Heart right ventricle (tissue), 16 donors: ENCODE results near the gene IFI27. TPM values are rescaled to one million over a fixed set of nuclear protein-coding genes. Genes with fewer than 3 reads are reported as not detected.

Source experiments
- ATAC-seq, 8 donors: fragments of 200-7000 bp; cut with Tn5 transposase; one replicate each; pipeline ENCODE4 v1.9.1; 2020; ENCODE audit warnings: mild to moderate bottlenecking in 8 of 8, moderate library complexity in 8 of 8, moderate number of reproducible peaks in 1 of 8
- DNase-seq, 2 donors: peaks; one replicate each; pipeline ENCODE4 v3.0.0-alpha.2; 2020
- H3K27ac ChIP-seq, 10 donors: fragments of 200-600 bp; sonication (generic) in 2 of 10; one replicate each; pipeline versions ENCODE4 v1.5.0 to v1.8.0; 2020 to 2022; ENCODE audit warnings: mild to moderate bottlenecking in 3 of 10
- H3K27me3 ChIP-seq, 7 donors: fragments of 200-600 bp; one replicate each; pipeline ENCODE4 v1.8.0; 2021 to 2022; ENCODE audit warnings: mild to moderate bottlenecking in 2 of 7
- H3K36me3 ChIP-seq, 9 donors: fragments of 200-600 bp; sonication (generic) in 1 of 9; one replicate each; pipeline versions ENCODE4 v1.5.0 to v1.8.0; 2020 to 2022; ENCODE audit warnings: mild to moderate bottlenecking in 2 of 9
- H3K4me1 ChIP-seq, 9 donors: fragments of 200-600 bp; sonication (generic) in 1 of 9; one replicate each; pipeline versions ENCODE4 v1.5.0 to v1.8.0; 2020 to 2022; ENCODE audit warnings: mild to moderate bottlenecking in 4 of 9
- H3K4me3 ChIP-seq, 10 donors: fragments of 200-600 bp; sonication (generic) in 2 of 10; one replicate each; pipeline versions ENCODE4 v1.5.0 to v1.8.0; 2020 to 2022; ENCODE audit warnings: mild to moderate bottlenecking in 7 of 10, moderate library complexity in 2 of 10
- H3K9me3 ChIP-seq, 11 donors: fragments of 200-600 bp in 10 of 11; sonication (generic) in 2 of 11; one replicate each; pipeline versions ENCODE4 v1.5.0 to v1.8.0; 2013 to 2022; ENCODE audit warnings: mild to moderate bottlenecking in 2 of 11, control low read depth in 1 of 11, moderate library complexity in 1 of 11
- WGBS, 2 donors: extraction: QIAGEN DNeasy Blood & Tissue Kit; methylation state at CpG; one replicate each; pipeline ENCODE4 v1.1.7; 2013; ENCODE audit warnings: inconsistent platforms in 1 of 2; 5-methylcytosine and 5-hydroxymethylcytosine counted together
- intact Hi-C, 10 donors: fragments of 100-400 bp; cut with DNase I; formaldehyde crosslinking; loops; one replicate each; pipeline versions ENCODE4 v1.11.1 to v1.14.2; 2022
- polyA plus RNA-seq, 2 donors: library from polyadenylated mRNA; stranded (reverse); fragments of 200-250 nt; gene quantifications; one replicate each; pipeline ENCODE4 v1.2.3, GENCODE V29; 2013
- total RNA-seq, 10 donors: library from RNA; stranded (reverse); fragmentation: NEBNext Ultra II Directional in 3 of 10; extraction: Animal tissue kit (Norgen Biotek cat#: 25700) in 3 of 10; gene quantifications; one replicate each; pipeline versions ENCODE4 v1.2.1 to v1.2.4, GENCODE V29; 2021 to 2023
- TF ChIP-seq, protein P1 (sequence below), 9 donors: fragments of 200-600 bp; sonication (generic) in 2 of 9; IDR thresholded peaks; one replicate each; pipeline versions ENCODE4 v1.5.0 to v1.8.0; 2021 to 2022; ENCODE audit warnings: antibody characterized with exemption in 9 of 9, mild to moderate bottlenecking in 5 of 9, moderate library complexity in 1 of 9
- donor health status: Arrhythmogenic right ventricular cardiomyopathy.
- donor health status: ischemic (EF 13 %, LVEDD 7.1; RV severe dilation, severe dysfunction).
- donor health status: healthy with polysubstance abuse.
- donor health status: DM: no; HTN: yes; CAD: no.
- donor health status: DM: no; HTN: no; CAD: no.
- donor health status: ischemic (EF 25% LVEDD 6.9; RV normal size, moderate dysfunction).
- donor health status: ischemic (EF 25% LVEDD 5.7; RV mildly dilated, moderate dysfunction).
- donor health status: healthy.
- donor health status: DM: yes; HTN: yes; CAD: no.
- donor health status: Ischemic cardiomyopathy.
- donor health status: ischemic (EF 35%, LVEDD 5.7; RV mildly dilated, moderate dysfunction).
- donor health status: nonischemic (EF 11% LVEDD 7.7; RV severe dilation, severe dysfunction).
- donor health status: DM: yes; HTN: yes; CAD: no.
- donor health status: PGD.
- donor health status: ischemic (EF 29% LVEDD 5.4; RV normal size, mild dysfunction).
- donor health status: nonischemic (EF 23%, LVEDD 6.1; RV moderate dilation, normal function).

IFI27 gene
- total and polyA plus RNA-seq, 12 donors: 76.5 to 721 (median 174) TPM

DNA sequence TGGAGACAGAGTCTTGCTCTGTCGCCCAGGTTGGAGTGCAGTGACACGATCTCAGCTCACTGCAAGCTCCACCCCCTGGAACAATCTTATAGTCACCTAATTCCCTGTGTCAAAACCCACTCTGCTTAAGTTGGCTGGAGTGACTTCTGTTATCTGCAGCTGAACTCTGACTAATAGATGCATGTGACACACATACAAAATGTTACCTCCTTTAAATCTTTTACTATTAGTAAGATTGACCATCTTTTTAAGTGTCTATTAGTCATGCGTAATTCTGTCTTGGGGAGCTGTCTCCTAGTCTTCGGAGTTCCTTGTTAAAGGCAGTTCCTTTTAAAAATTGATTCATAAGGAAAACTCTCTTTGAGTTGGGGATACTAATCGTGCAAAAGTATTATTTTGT, 22.0 kb upstream of the IFI27 start:
- Histone ChIP-seq H3K4me1 (no peaks in the 10 kb centered on the region), H3K27ac (no peak overlapping the region), H3K36me3 (no peaks in the 10 kb centered on the region), H3K4me3 (no peak overlapping the region), H3K27me3 (no peaks in the 10 kb centered on the region), H3K9me3 (no peaks in the 10 kb centered on the region)
- DNase-seq: no peak
- TF ChIP-seq, protein P1, sequence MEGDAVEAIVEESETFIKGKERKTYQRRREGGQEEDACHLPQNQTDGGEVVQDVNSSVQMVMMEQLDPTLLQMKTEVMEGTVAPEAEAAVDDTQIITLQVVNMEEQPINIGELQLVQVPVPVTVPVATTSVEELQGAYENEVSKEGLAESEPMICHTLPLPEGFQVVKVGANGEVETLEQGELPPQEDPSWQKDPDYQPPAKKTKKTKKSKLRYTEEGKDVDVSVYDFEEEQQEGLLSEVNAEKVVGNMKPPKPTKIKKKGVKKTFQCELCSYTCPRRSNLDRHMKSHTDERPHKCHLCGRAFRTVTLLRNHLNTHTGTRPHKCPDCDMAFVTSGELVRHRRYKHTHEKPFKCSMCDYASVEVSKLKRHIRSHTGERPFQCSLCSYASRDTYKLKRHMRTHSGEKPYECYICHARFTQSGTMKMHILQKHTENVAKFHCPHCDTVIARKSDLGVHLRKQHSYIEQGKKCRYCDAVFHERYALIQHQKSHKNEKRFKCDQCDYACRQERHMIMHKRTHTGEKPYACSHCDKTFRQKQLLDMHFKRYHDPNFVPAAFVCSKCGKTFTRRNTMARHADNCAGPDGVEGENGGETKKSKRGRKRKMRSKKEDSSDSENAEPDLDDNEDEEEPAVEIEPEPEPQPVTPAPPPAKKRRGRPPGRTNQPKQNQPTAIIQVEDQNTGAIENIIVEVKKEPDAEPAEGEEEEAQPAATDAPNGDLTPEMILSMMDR (IDR thresholded peaks at IDR 0.05): no peak
- no peak for ATAC-seq
- WGBS, 2 donors: 85 to 87% methylated on average over 5 of the region's 5 CpGs
- intact Hi-C loops: no loop called here

DNA sequence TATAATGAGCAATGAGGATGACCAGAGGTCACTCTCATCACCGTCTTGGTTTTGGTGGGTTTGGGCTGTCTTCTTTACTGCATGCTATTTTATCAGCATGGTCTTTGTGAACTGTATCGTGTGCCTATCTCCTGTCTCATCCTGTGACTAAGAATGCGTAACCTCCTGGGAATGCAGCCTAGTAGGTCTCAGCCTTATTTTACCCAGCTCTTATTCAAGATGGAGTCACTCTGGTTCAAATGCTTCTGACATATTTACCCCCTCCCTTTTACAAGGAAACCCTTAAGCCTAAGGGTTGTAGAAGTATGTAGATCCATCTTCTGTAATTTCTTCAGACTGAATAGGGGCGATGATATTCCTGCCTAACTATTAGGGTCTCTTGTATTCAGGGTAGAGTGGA, 21.1 kb upstream of the IFI27 start:
- no peak for ATAC-seq
- intact Hi-C loops: no loop called here
- TF ChIP-seq, protein P1 (IDR thresholded peaks at IDR 0.05): no peak
- H3K9me3 ChIP-seq: no peaks in the 10 kb centered on the region
- H3K4me3 ChIP-seq: no peak overlapping the region
- no peaks in the 10 kb centered on the region for H3K27me3 ChIP-seq
- 91% methylated on average over 4 of the region's 4 CpGs for WGBS, 2 donors
- no peak overlapping the region for H3K27ac ChIP-seq
- H3K4me1 ChIP-seq: no peaks in the 10 kb centered on the region
- no peaks in the 10 kb centered on the region for H3K36me3 ChIP-seq
- DNase-seq: no peak

DNA sequence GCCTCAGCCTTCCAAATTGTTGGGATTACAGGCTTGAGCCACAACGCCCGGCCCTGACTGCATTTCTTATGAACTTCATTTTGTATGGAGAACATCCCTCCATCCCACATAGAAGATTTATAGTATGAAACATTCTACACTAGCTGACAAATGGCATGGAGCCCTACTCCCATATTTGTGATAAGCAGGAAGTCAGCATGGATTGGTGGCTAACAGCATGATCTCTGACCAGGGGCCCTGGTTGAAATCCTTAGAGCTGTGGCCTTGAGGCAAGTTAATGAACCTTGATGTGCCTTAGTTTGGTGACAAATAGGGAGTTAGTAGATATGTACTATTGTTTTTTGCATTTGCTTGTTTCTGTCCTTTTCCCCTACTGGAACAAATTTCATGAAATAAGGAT, 17.1 kb upstream of the IFI27 start:
- intact Hi-C loops: loop anchor here in 1 of 10 donors (10.0 kb wide), 1 partner anchor 1881 kb away; no protein-coding TSS in a partner anchor
- TF ChIP-seq, protein P1 (IDR thresholded peaks at IDR 0.05): no peak
- Histone ChIP-seq H3K27ac (no peak overlapping the region), H3K27me3 (no peaks in the 10 kb centered on the region), H3K4me3 (no peak overlapping the region), H3K4me1 (no peaks in the 10 kb centered on the region), H3K9me3 (no peaks in the 10 kb centered on the region), H3K36me3 (peaks cover 0 to 17% (median 0%) of the 10 kb centered on the region in 9 donors)
- 95 to 100% methylated on average over 2 of the region's 2 CpGs for WGBS, 2 donors
- no peak for ATAC-seq
- DNase-seq: no peak

DNA sequence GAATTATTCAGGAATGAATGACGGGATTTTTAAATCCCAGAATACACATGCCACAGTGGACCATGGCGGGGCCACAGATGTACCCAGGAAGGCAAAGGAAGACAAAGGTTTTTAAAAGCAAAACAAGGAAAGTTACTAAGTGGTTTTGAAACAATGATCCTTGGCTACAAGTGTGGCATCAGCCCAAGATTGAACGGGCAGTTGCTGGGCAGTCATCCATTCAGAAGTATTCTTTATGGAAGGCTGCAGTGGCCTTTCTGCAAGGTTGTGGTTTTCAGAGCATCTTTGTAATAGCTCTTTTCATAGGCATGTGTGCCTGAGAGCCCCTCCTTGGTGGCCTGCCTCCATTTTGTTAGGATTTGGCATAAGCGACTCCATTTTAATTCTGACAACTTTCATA, 13.4 kb upstream of the IFI27 start:
- Histone ChIP-seq H3K27me3 (no peaks in the 10 kb centered on the region), H3K27ac (no peak overlapping the region), H3K4me3 (no peak overlapping the region), H3K36me3 (peaks cover 0 to 18% (median 0%) of the 10 kb centered on the region in 9 donors), H3K4me1 (peaks cover 0 to 7% (median 0%) of the 10 kb centered on the region in 9 donors), H3K9me3 (no peaks in the 10 kb centered on the region)
- TF ChIP-seq, protein P1 (IDR thresholded peaks at IDR 0.05): no peak
- intact Hi-C loops: loop anchor here in 1 of 10 donors (10.0 kb wide), 1 partner anchor 1878 kb away; no protein-coding TSS in a partner anchor
- DNase-seq (no peak), ATAC-seq (no peak)
- WGBS, 2 donors: 93 to 95% methylated on average over 4 of the region's 4 CpGs
